ENCODE data around the gene EPS8L2. TPM values are rescaled to one million over a fixed set of nuclear protein-coding genes. Genes with fewer than 3 reads are reported as not detected.

The EPS8L2 gene
- total and polyA plus RNA-seq, 4 donors, result 24.4 to 138 (median 62.7) TPM

DNA sequence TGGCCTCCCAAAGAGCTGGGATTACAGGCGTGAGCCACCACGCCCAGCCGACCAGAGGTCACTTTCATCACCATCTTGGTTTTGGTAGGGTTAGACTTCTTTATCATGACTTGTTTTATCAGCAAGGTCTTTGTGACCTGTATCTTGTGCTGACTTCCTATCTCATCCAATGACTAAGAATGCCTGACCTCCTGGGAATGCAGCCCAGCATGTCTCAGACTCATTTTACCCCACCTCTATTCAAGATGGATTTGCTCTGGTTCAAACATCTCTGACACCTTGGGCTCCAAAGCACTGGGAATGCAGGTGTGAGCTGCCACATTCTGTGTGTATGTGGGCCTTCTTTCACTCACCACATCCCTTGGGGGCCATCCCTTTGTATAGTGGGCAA lies 36.1 kb downstream of the EPS8L2 start:
- DNase-seq (ENCODE audit: low spot score), result no peak
- H3K9me3 ChIP-seq (ENCODE audit: control insufficient read depth in 4 of 4, low read length in 3 of 4), result no peaks in the 10 kb centered on the region
- peaks cover 0 to 4% (median 2%) of the 10 kb centered on the region in 4 donors for H3K4me1 ChIP-seq (ENCODE audit: control insufficient read depth in 4 of 4, insufficient read depth in 4 of 4, low read length in 3 of 4)
- no peaks in the 10 kb centered on the region for H3K27me3 ChIP-seq (ENCODE audit: control insufficient read depth in 4 of 4, insufficient read depth in 4 of 4, low read length in 3 of 4)
- WGBS, result 90% methylated on average over 3 of the region's 3 CpGs
- no peaks in the 10 kb centered on the region for H3K36me3 ChIP-seq (ENCODE audit: control insufficient read depth in 4 of 4, insufficient read depth in 3 of 4, low read depth in 1 of 4, low read length in 3 of 4)
- H3K27ac ChIP-seq (ENCODE audit: low read depth in 1 of 2, low read length in 2 of 2), result no peak overlapping the region
- no peak for TF ChIP-seq HNF4G (IDR thresholded peaks at IDR 0.05)
- TF ChIP-seq FOXA1 (IDR thresholded peaks at IDR 0.05), result no peak
- TF ChIP-seq, protein P1, sequence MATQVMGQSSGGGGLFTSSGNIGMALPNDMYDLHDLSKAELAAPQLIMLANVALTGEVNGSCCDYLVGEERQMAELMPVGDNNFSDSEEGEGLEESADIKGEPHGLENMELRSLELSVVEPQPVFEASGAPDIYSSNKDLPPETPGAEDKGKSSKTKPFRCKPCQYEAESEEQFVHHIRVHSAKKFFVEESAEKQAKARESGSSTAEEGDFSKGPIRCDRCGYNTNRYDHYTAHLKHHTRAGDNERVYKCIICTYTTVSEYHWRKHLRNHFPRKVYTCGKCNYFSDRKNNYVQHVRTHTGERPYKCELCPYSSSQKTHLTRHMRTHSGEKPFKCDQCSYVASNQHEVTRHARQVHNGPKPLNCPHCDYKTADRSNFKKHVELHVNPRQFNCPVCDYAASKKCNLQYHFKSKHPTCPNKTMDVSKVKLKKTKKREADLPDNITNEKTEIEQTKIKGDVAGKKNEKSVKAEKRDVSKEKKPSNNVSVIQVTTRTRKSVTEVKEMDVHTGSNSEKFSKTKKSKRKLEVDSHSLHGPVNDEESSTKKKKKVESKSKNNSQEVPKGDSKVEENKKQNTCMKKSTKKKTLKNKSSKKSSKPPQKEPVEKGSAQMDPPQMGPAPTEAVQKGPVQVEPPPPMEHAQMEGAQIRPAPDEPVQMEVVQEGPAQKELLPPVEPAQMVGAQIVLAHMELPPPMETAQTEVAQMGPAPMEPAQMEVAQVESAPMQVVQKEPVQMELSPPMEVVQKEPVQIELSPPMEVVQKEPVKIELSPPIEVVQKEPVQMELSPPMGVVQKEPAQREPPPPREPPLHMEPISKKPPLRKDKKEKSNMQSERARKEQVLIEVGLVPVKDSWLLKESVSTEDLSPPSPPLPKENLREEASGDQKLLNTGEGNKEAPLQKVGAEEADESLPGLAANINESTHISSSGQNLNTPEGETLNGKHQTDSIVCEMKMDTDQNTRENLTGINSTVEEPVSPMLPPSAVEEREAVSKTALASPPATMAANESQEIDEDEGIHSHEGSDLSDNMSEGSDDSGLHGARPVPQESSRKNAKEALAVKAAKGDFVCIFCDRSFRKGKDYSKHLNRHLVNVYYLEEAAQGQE (IDR thresholded peaks at IDR 0.05), result no peak
- TF ChIP-seq EGR1 (IDR thresholded peaks at IDR 0.05; ENCODE audit: low read depth in 2 of 2), result no peak
- no peak for TF ChIP-seq RAD21 (IDR thresholded peaks at IDR 0.05)
- TF ChIP-seq GABPA (IDR thresholded peaks at IDR 0.05 in 1 of 2, conservative IDR thresholded peaks at IDR 0.05 in 1 of 2), result no peak
- TF ChIP-seq, protein P2, sequence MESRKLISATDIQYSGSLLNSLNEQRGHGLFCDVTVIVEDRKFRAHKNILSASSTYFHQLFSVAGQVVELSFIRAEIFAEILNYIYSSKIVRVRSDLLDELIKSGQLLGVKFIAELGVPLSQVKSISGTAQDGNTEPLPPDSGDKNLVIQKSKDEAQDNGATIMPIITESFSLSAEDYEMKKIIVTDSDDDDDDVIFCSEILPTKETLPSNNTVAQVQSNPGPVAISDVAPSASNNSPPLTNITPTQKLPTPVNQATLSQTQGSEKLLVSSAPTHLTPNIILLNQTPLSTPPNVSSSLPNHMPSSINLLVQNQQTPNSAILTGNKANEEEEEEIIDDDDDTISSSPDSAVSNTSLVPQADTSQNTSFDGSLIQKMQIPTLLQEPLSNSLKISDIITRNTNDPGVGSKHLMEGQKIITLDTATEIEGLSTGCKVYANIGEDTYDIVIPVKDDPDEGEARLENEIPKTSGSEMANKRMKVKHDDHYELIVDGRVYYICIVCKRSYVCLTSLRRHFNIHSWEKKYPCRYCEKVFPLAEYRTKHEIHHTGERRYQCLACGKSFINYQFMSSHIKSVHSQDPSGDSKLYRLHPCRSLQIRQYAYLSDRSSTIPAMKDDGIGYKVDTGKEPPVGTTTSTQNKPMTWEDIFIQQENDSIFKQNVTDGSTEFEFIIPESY (IDR thresholded peaks at IDR 0.05), result no peak
- TF ChIP-seq, protein P3, sequence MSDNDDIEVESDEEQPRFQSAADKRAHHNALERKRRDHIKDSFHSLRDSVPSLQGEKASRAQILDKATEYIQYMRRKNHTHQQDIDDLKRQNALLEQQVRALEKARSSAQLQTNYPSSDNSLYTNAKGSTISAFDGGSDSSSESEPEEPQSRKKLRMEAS (IDR thresholded peaks at IDR 0.05), result no peak
- TF ChIP-seq RXRA (IDR thresholded peaks at IDR 0.05), result no peak
- no peak for TF ChIP-seq YY1 (IDR thresholded peaks at IDR 0.05)
- TF ChIP-seq NR2F2 (IDR thresholded peaks at IDR 0.05), result no peak
- no peak for TF ChIP-seq TAF1 (conservative IDR thresholded peaks at IDR 0.05)
- no peak overlapping the region for H3K9ac ChIP-seq (ENCODE audit: low read depth in 1 of 2, low read length in 2 of 2)
- no peak overlapping the region for H3K4me3 ChIP-seq (ENCODE audit: low read depth in 1 of 3, low read length in 3 of 3)

DNA sequence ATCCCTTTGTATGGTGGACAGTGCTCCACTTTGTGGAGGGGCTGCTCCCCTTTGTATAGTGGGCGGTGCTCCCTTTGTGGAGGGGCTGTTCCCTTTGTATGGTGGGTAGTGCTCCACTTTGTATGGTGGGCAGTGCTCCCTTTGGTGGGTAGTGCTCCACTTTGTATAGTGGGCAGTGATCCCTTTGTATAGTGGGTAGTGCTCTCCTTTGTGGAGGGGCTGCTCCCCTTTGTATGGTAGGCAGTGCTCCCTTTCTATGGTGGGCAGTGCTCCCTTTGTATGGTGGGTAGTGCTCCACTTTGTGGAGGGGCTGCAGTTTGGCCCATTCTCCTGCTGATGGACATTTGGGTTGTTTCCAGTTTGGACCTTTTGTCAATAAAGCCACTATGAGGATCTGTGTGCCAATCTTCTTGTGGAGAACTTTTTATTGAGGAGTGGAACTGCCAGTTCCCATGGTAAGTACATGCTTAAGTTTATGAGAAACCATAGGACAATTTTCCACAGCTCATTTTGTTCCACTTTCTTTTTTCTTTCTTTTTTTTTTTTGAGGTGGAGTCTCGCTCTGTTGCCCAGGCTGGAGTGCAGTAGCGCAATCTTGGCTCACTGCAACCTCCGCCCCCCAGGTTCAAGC lies 36.7 kb downstream of the EPS8L2 start:
- 97% methylated on average over 4 of the region's 4 CpGs for WGBS
- Histone ChIP-seq H3K36me3 (ENCODE audit: control insufficient read depth in 4 of 4, insufficient read depth in 3 of 4, low read depth in 1 of 4, low read length in 3 of 4) (no peaks in the 10 kb centered on the region), H3K27ac (ENCODE audit: low read depth in 1 of 2, low read length in 2 of 2) (no peak overlapping the region), H3K27me3 (ENCODE audit: control insufficient read depth in 4 of 4, insufficient read depth in 4 of 4, low read length in 3 of 4) (no peaks in the 10 kb centered on the region), H3K4me1 (ENCODE audit: control insufficient read depth in 4 of 4, insufficient read depth in 4 of 4, low read length in 3 of 4) (peaks cover under 1 to 5% (median 3%) of the 10 kb centered on the region in 4 donors), H3K9me3 (ENCODE audit: control insufficient read depth in 4 of 4, low read length in 3 of 4) (no peaks in the 10 kb centered on the region), H3K9ac (ENCODE audit: low read depth in 1 of 2, low read length in 2 of 2) (no peak overlapping the region), H3K4me3 (ENCODE audit: low read depth in 1 of 3, low read length in 3 of 3) (no peak overlapping the region)
- DNase-seq (ENCODE audit: low spot score), result no peak
- no peak for TF ChIP-seq FOXA1 (IDR thresholded peaks at IDR 0.05)

DNA sequence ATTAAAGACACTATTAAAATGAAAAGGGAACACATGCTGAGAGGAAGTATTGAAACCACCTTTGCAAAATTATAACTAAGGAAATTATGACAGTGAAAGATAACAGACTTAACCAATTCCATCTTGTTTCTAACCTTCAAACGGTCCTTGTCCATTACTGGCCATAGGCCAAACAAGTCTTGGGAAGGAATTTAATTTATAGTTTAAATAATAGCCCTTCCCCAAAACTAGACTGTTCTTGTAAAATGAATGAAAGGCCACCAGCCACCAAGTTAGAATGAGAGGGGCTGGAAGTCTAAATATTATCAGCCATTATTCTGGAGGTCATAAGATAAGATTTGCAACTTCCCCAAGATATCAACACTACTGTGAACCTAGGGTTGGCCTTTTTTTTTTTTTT lies 39.4 kb downstream of the EPS8L2 start:
- Histone ChIP-seq H3K27me3 (ENCODE audit: control insufficient read depth in 4 of 4, insufficient read depth in 4 of 4, low read length in 3 of 4) (no peaks in the 10 kb centered on the region), H3K4me3 (ENCODE audit: low read depth in 1 of 3, low read length in 3 of 3) (no peak overlapping the region), H3K9ac (ENCODE audit: low read depth in 1 of 2, low read length in 2 of 2) (no peak overlapping the region), H3K36me3 (ENCODE audit: control insufficient read depth in 4 of 4, insufficient read depth in 3 of 4, low read depth in 1 of 4, low read length in 3 of 4) (no peaks in the 10 kb centered on the region), H3K27ac (ENCODE audit: low read depth in 1 of 2, low read length in 2 of 2) (no peak overlapping the region), H3K9me3 (ENCODE audit: control insufficient read depth in 4 of 4, low read length in 3 of 4) (no peaks in the 10 kb centered on the region), H3K4me1 (ENCODE audit: control insufficient read depth in 4 of 4, insufficient read depth in 4 of 4, low read length in 3 of 4) (peaks cover 7 to 28% (median 23%) of the 10 kb centered on the region in 4 donors)
- WGBS, result 46% methylated on average over 1 of the region's 1 CpG
- no peak for TF ChIP-seq JUND (IDR thresholded peaks at IDR 0.05)
- no peak for TF ChIP-seq SP1 (IDR thresholded peaks at IDR 0.05)
- TF ChIP-seq RAD21 (IDR thresholded peaks at IDR 0.05), result no peak
- TF ChIP-seq GABPA (IDR thresholded peaks at IDR 0.05 in 1 of 2, conservative IDR thresholded peaks at IDR 0.05 in 1 of 2), result no peak
- TF ChIP-seq, protein P1 (IDR thresholded peaks at IDR 0.05), result no peak
- DNase-seq (ENCODE audit: low spot score), result no peak
